Sciatic nerve (tissue), 2 donors: ENCODE measurements around the gene CD96. TPM values are rescaled to one million over a fixed set of nuclear protein-coding genes. Genes with fewer than 3 reads are reported as not detected.
"Not testable (repeated sequence)": the region's sequence is repeated elsewhere in the genome, so short reads cannot be mapped to it uniquely, and the experiment has no call there.

ENCODE experiments used
- ATAC-seq: fragments of 200-7000 bp; cut with Tn5 transposase; one replicate; pipeline ENCODE4 v1.9.1; 2020; ENCODE audit warnings: mild to moderate bottlenecking, moderate library complexity
- DNase-seq: peaks from one replicate; pipeline ENCODE4 v3.0.0-alpha.2; 2020; ENCODE audit warnings: low spot score
- intact Hi-C: fragments of 100-400 bp; cut with DNase I; formaldehyde crosslinking; loops from one replicate; pipeline ENCODE4 v1.14.2; 2022
- total RNA-seq: library from RNA; stranded (reverse); fragmentation: NEBNext Ultra II Directional; extraction: Animal tissue kit (Norgen Biotek cat#: 25700); gene quantifications from one replicate; pipeline ENCODE4 v1.2.1, GENCODE V29; 2021
- donor health status: DM: no; HTN: no; CAD: no.
- donor health status: DM: no; HTN: no; CAD: no.

The CD96 gene
- total RNA-seq, 1 donor from 2014 or later: 1.7 TPM

- ATAC-seq (no peak), DNase-seq (no peak)
- intact Hi-C loops: no loop called here
These were observed 111.8 kb downstream of the CD96 start for GRCh38 chr3:111653766-111654165.

- no peak for DNase-seq
- no peak for ATAC-seq
- intact Hi-C loops: no loop called here
These were observed 120.0 kb downstream of the CD96 start for GRCh38 chr3:111662012-111662411.

- intact Hi-C loops: no loop called here
- ATAC-seq (no peak), DNase-seq (no peak)
These were observed 120.9 kb downstream of the CD96 start for GRCh38 chr3:111662907-111663306.

GRCh38 chr3:111666041-111666735 is 124.2 kb downstream of the CD96 start:
- DNase-seq: no peak
- intact Hi-C loops: no loop called here

GRCh38 chr3:111667170-111667569 is 125.2 kb downstream of the CD96 start:
- ATAC-seq (no peak), DNase-seq (no peak)
- intact Hi-C loops: no loop called here

More at GRCh38 chr3:111666041-111666735, 124.2 kb downstream of the CD96 start:
- no peak for ATAC-seq

GRCh38 chr3:111667621-111668239 is 125.7 kb downstream of the CD96 start:
- peak; percentile 84 for ATAC-seq
- intact Hi-C loops: no loop called here
- no peak for DNase-seq

GRCh38 chr3:111668326-111668725 is 126.3 kb downstream of the CD96 start:
- DNase-seq (no peak), ATAC-seq (no peak)
- intact Hi-C loops: no loop called here

- DNase-seq (no peak), ATAC-seq (peak; percentile 85)
- intact Hi-C loops: no loop called here
These were observed 127.0 kb downstream of the CD96 start for GRCh38 chr3:111668888-111669488.

GRCh38 chr3:111669926-111670630 is 128.1 kb downstream of the CD96 start:
- ATAC-seq (no peak), DNase-seq (no peak)
- intact Hi-C loops: no loop called here

- DNase-seq, intact Hi-C loops, ATAC-seq: not testable (repeated sequence)
These were observed 130.5 kb downstream of the CD96 start for GRCh38 chr3:111672461-111672860.

GRCh38 chr3:111675846-111676210 is 133.8 kb downstream of the CD96 start:
- DNase-seq (no peak), ATAC-seq (no peak)
- intact Hi-C loops: no loop called here

- no peak for DNase-seq
- intact Hi-C loops: no loop called here
- no peak for ATAC-seq
These were observed 134.4 kb downstream of the CD96 start for GRCh38 chr3:111676211-111677006.

GRCh38 chr3:111677007-111677392 is 135.0 kb downstream of the CD96 start:
- DNase-seq: no peak
- intact Hi-C loops: no loop called here
- ATAC-seq: no peak

- ATAC-seq: no peak
- no peak for DNase-seq
- intact Hi-C loops: no loop called here
These were observed 139.8 kb downstream of the CD96 start for GRCh38 chr3:111681661-111682426.

- ATAC-seq (no peak), DNase-seq (no peak)
- intact Hi-C loops: no loop called here
These were observed 142.6 kb downstream of the CD96 start for GRCh38 chr3:111684640-111685039.

- ATAC-seq: no peak
- intact Hi-C loops: no loop called here
- DNase-seq: no peak
These were observed 146.3 kb downstream of the CD96 start for GRCh38 chr3:111688190-111688800.

- intact Hi-C loops: no loop called here
- ATAC-seq (no peak), DNase-seq (no peak)
These were observed 148.2 kb downstream of the CD96 start for GRCh38 chr3:111690242-111690641.

GRCh38 chr3:111691293-111691909 is 149.4 kb downstream of the CD96 start:
- DNase-seq (no peak), ATAC-seq (peak; percentile 69)
- intact Hi-C loops: no loop called here
